Kidney epithelial cell (primary cell): ENCODE data around the gene APLP1. TPM values are rescaled to one million over a fixed set of nuclear protein-coding genes. Genes with fewer than 3 reads are reported as not detected.

ENCODE experiments used
- DNase-seq: peaks from one replicate; pipeline ENCODE4 v3.0.0-alpha.2; 2010; ENCODE audit warnings: low read depth
- H3K27me3 ChIP-seq: 2 replicates; pipeline ENCODE4 v1.6.0; 2011; ENCODE audit warnings: low read length; ENCODE audit not compliant: control insufficient read depth, insufficient read depth
- H3K36me3 ChIP-seq: 2 replicates; pipeline ENCODE4 v1.5.1; 2011; ENCODE audit warnings: low read length; ENCODE audit not compliant: control insufficient read depth, insufficient read depth
- H3K4me3 ChIP-seq: 2 replicates; pipeline ENCODE4 v1.5.1; 2011; ENCODE audit warnings: low read depth, mild to moderate bottlenecking, control low read depth, low read length
- total RNA-seq: library from RNA; depleted of rRNA; stranded (reverse); fragments of >200 nt; gene quantifications from 2 replicates; pipeline ENCODE4 v1.2.3, GENCODE V29; 2015
- TF ChIP-seq, protein P1 (sequence below): IDR thresholded peaks from 2 replicates; pipeline ENCODE4 v1.5.1; 2011; ENCODE audit warnings: mild to moderate bottlenecking, moderate library complexity, low read length, control low read depth, inconsistent platforms; ENCODE audit not compliant: insufficient read depth, poor library complexity, severe bottlenecking

The APLP1 gene
- total RNA-seq, 1 donor from 2014 or later: 9.3 TPM

DNA sequence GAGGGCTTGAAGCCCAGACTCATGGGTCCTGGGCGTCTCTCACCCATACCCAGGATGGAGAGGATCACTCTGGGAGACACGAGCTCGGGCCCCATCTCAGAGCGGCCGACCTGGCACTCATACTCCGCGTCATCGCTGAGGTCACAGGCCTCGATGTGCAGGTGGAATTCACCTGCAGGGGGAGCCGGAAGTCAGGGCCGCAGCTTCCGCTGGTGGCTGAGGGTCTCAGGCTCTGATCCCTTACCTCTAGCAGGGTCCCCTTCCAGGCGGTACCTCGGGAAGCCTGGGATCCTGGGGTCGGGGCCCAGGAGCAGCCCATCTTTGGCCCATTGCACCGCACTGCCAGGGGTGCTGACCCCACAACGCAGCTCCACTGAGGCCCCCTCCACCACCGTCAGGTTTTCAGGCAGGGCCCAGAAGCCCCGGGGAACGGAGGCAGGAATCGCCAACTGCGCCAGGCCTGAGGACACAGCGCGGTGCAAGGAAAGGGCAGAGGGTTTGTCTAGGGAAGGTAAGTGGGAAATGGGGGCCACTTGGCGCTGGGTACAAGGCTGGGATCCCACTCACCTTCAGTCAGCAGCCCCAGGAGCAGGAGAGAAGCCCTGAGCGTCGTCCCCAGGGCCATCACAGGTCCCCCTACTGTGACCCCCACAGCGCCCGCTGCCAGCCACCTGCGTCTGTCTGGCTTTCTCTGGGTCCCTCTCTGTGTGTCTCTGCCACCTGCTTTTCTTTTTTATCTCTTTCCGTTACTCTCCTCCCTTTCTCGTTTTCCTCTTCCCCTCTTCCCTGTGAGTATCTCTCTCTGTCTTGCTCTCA is 17.0 kb upstream of the APLP1 start:
- TF ChIP-seq, protein P1, sequence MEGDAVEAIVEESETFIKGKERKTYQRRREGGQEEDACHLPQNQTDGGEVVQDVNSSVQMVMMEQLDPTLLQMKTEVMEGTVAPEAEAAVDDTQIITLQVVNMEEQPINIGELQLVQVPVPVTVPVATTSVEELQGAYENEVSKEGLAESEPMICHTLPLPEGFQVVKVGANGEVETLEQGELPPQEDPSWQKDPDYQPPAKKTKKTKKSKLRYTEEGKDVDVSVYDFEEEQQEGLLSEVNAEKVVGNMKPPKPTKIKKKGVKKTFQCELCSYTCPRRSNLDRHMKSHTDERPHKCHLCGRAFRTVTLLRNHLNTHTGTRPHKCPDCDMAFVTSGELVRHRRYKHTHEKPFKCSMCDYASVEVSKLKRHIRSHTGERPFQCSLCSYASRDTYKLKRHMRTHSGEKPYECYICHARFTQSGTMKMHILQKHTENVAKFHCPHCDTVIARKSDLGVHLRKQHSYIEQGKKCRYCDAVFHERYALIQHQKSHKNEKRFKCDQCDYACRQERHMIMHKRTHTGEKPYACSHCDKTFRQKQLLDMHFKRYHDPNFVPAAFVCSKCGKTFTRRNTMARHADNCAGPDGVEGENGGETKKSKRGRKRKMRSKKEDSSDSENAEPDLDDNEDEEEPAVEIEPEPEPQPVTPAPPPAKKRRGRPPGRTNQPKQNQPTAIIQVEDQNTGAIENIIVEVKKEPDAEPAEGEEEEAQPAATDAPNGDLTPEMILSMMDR: peak; percentile 16
- Histone ChIP-seq H3K36me3 (no peaks in the 10 kb centered on the region), H3K27me3 (peaks cover 49% of the 10 kb centered on the region), H3K4me3 (no peak overlapping the region)
- DNase-seq: no peak

DNA sequence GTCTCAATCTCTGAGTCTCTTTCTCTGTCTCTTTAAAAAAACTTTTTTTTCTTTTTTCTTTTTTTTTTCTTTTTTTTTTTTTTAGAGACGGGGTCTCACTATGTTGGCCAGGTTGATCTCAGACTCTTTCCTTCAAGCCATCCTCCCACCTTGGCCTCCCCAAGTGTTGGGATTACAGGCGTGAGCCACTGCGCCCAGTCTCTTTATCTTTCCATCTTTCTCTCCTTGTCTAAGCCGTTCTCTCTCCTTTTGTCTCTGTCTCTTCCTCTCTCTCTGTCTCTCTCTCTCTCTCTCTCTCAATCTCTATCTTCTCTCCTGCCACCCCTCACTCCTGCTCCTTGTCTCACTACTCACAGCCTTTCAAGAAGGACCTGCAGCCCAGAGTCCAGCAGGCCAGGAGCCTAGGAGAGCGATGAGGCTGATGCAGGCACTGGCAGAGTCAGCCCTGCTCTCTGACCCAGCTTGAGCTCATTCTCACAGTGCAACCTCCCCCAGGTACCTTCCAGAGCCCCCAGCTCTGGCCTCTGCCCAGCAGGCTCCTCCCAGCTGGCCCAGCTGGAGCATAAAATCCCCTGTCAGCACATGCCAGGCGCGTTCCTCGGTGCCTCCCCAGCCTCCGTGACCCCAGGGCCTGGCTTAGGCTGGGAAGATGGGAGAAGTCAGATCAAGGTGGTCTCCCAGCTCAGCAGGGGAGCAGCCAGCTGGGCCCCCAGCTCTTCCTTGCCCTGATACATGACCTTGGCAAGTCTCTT is 16.2 kb upstream of the APLP1 start, which contains the start of gene NPHS1:
Gene NPHS1, minus strand, starts transcription at position 476 of the 752 bp plus-strand sequence. CDS start 667 bp downstream, outside the sequence.
- H3K27me3 ChIP-seq: peaks cover 57% of the 10 kb centered on the region
- H3K4me3 ChIP-seq: no peak within 1 kb of the TSS
- DNase-seq: no peak
- TF ChIP-seq, protein P1: no peak
- H3K36me3 ChIP-seq: no peaks in the 10 kb centered on the region

DNA sequence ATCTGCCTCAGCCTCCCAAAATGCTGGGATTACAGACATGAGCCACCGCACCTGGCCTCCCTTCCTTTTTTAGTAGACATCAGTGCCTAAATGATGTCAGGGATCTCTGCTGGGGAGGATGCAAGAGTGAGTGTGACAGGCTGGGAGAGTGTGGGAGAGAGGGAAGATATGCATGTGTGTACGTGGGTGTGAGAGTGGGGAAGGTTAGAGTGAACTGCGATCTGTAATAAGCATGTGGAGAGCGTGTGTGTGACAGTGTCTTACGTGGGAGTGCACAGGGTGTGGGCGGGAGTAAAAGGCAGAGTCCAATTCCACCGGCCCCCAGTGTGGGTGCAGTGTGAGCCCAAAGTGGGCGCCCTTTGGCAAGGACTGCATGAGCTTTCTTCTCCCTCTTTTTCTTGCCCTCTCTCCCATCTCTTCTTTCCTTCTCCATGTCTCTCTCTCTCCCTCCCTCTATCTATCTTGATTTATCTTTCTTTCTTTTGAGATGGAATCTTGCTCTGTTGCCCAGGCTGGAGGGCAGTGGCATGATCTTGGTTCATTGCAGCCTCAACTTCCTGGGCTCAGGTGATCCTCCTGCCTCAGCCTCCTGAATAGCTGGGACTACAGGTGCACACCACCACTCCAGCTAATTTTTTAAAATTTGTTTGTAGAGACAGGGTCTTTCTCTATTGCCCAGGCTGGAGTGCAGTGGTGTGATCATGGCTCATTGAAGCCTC is 15.2 kb upstream of the APLP1 start:
- H3K27me3 ChIP-seq: peaks cover 62% of the 10 kb centered on the region
- H3K4me3 ChIP-seq: no peak overlapping the region
- TF ChIP-seq, protein P1: no peak
- H3K36me3 ChIP-seq: no peaks in the 10 kb centered on the region
- no peak for DNase-seq

DNA sequence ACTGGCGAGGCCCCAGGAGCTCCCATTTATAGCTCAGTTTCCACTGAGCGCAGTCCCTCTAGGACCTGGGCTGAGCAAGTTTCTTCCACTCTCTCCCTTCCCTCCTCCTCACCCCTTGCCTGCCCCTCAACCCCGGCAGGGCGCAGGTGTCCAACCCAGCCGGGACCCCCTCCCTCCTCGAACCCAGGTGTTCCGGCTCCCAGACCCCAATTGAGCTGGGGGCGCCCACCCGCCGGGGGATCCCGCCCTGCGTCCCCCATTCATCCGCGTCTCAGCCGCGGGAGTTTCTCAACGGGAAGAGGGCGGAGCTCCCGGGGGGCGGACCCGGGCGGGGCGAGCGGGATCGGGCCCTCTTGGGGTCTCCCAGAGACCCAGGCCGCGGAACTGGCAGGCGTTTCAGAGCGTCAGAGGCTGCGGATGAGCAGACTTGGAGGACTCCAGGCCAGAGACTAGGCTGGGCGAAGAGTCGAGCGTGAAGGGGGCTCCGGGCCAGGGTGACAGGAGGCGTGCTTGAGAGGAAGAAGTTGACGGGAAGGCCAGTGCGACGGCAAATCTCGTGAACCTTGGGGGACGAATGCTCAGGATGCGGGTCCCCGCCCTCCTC is 11.7 kb upstream of the APLP1 start, which contains the start of gene KIRREL2:
Gene KIRREL2, plus strand, starts transcription at position 366 of the 604 bp plus-strand sequence. Its CDS starts 209 bp downstream, at position 575.
- no peak for DNase-seq
- peak within 1 kb of the TSS; percentile 11 for H3K4me3 ChIP-seq

DNA sequence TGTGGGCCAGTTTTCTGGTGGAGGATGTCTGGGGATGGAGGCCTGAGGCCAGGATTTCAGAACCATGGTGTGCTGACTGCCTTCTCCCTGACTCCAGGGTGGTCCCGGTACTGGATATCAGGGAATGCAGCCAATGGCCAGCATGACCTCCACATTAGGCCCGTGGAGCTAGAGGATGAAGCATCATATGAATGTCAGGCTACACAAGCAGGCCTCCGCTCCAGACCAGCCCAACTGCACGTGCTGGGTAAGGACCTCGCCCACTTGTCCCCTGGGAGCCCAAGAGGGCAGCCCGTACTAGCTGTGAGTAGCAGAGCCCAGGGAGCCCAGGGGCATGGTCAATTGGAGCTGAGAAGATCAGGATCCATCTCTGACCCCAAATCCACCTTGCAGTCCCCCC is 10.1 kb upstream of the APLP1 start:
- no peaks in the 10 kb centered on the region for H3K36me3 ChIP-seq
- H3K4me3 ChIP-seq: no peak overlapping the region
- peaks cover 77% of the 10 kb centered on the region for H3K27me3 ChIP-seq
- TF ChIP-seq, protein P1: no peak
- DNase-seq: no peak

More for the DNA sequence above, 11.7 kb upstream of the APLP1 start, which contains the start of gene KIRREL2:
- H3K36me3 ChIP-seq: no peaks in the 10 kb centered on the region
- peaks cover 78% of the 10 kb centered on the region for H3K27me3 ChIP-seq
- TF ChIP-seq, protein P1: no peak
